RKO (cell line): ENCODE data around the gene DNAH5.

Experiments used
- DNase-seq: peaks from one replicate; pipeline ENCODE4 v3.0.0-alpha.2; 2016; ENCODE audit warnings: low spot score

The DNAH5 gene

DNA sequence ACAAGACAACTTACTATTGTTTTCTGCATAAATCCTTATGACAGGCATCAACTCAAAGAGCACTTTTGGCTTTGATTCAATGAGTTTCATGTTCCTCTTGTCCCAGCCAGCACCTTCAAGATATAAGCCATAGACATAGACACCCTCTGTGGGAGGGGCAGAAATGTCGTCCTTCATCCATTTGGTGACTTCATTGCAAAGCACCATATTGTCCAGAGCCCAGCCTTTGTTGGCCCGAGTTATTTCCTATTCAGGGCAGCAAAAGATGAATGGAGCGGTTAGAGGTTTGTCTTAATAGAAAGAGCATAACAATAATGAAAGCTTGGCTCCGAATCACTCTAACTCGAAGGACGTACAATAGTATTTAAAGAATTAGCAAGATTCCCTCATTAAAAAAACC, 243.9 kb downstream of the DNAH5 start:
- DNase-seq: no peak

DNA sequence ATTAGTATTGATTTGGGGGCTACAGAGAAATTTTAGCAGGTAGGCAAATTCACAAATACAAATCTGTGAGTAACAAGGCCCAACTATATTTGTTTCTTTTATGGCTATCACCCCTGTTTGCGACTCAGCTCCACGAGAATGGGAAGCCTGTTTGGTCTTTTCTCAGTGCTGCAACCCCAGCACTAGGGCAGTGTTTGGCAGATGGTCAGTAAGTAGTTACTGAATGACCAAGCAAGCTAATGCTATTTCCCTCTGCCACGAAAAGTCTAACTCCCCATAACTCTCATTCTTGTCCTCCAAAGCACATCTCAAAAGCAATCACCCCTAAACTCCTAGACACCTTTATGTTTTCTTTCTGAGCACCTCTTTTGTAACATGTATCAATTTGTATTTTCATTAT, 245.6 kb downstream of the DNAH5 start:
- DNase-seq: no peak

DNA sequence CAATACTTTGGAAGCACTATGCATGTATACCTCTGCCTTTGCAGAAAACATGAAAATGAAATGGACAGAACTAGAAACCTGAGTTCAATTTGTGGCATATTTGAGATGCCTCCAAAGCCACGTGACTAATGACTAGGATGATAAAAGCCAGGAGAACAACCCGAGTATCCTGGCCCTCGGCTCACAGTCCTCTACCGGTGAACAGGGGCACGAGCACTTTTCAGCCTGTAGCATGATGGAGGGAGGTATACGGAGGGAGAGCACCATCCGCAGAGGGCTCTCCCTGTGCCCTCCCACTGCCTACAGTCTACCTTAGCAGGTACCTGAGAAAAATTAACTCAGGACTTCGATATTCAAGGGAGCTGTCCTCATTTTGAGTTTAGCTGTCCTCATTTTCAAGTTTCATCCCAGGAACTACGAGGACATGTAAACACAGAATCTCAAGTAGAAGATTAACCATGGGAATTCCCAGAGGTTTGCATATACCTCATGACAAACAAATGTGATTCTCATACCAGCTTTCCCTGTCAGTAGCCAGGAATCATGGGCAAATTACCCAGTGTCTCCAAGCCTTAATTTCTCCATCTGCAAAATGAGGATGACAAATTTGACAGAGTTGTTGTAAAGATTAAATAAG, 249.3 kb downstream of the DNAH5 start:
- DNase-seq: no peak

DNA sequence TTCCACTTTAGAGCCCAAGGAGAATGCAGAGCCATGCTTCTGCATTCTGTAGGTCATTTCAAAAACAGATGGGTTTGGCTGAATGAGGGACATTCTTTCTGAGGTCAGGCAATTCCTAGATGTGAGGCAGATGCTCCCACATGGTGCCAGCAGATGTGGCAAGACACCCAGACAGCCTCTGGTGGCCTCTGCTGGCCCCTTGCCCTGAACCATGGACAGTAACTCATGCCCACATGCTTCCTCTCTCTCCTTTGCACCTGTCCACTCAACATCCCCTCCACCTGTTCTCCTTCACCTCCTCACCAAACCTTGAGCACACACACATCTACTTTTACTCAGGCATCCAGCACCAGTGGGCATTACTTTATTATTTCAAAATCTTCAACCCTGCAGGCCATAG, 252.3 kb downstream of the DNAH5 start:
- DNase-seq: no peak

DNA sequence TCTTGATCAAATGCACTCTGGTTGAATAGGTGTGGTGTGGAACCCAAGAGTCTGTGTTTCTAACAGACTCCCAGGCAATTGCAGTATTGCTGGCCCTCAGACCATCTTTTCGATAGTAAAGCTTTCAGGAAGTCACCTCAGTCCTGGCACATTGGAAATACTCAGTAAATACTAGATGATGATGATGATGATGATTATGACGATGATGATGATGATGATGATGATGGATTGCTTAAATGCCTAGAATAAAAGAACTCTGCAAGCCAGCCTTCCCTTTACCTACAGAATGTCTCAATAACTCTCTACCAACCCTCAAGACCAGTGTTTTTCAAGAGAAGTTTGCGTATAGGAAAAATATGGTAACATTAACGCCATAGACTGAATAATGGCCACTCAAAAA, 268.0 kb downstream of the DNAH5 start:
- no peak for DNase-seq

DNA sequence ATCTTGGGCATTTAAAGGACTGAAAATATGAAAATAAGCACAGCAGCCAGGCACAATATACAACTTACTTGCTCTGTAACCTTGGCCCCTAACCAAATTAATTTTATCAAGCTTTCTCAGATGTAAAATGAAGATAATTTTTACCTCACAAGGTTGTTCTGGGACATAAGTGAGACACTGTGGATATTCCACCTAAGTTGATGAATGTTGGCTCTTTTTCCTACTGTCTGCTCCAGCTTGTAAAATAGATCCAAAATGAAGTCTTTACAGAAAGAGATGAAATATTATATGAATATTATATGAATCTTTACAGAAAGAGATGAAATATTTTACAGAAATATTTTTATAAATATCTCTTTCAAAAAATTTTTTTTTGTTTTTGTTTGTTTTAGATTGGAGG, 270.1 kb downstream of the DNAH5 start:
- DNase-seq: no peak

DNA sequence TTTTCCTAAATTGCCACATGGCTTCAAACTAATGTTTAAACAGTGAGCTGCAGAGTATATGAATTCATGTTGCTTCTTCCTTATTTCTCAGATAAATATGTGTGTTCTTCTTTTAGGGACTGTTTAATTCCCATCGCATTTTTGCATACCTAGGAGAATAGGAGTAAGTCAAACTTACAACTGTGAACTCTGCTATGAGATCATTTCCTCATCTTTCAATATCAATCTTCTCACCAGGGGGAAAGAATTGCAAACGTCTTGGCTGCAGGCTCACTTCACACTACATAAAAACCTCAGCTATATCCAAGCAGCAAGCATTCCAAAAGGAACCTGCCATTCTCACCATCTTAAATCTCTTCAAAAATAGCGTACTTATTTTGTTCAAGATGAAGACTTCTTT, 271.0 kb downstream of the DNAH5 start:
- no peak for DNase-seq

DNA sequence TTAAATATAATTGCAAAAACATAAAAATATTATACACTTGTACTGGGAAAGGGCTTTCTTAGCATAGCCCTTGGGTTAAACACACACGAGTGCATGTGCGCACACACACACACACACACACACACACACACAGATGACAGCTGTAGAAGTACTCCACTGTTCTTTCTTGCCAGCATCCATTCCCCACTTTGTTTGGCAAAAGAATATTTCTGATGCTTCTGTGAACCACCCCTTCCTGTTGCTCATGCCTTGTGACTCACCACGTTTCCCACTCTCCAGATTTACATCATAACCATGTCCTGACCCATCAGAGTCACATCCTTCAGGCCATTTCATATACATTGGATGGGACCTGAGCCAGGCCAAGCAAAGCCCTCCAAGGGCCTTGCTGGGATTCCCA, 280.1 kb downstream of the DNAH5 start:
- DNase-seq: peak; percentile 77

DNA sequence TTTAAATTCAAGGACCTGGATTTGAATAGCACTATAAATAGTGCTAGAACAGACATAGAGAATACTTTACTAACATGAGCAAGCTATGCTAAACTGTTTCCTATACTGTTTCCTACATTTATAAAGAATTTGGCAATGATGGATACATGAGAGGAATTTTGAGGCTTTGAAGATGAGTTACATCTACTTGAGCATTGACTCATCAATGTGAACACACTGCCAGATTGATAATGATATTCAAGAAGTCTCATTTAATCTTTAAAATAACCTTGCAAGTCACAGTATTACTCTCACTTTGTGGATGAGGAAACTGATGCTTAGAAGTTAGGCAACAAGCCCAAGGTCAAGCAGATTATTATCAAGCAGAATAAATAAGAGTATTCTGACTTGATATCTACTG, 281.9 kb downstream of the DNAH5 start:
- DNase-seq: no peak

DNA sequence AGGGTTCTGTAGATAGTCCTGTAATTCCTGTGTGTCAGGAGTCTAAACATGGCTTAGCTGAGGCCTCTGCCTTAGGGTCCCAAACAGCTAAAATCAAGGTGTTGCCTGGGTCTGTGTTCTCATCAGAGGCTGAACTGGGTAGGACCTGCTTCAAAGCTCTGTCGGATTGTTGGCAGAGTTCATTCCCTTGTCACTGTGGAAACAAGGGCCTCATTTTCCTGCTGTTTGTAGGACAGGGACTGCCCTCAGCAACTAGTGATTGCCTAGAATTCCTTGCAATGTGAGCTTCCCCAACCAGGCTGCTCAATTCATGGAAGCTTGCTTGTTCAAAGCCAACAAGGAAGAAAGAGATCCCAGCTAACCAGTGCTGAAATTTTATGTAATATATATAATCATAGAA, 283.2 kb downstream of the DNAH5 start:
- no peak for DNase-seq

DNA sequence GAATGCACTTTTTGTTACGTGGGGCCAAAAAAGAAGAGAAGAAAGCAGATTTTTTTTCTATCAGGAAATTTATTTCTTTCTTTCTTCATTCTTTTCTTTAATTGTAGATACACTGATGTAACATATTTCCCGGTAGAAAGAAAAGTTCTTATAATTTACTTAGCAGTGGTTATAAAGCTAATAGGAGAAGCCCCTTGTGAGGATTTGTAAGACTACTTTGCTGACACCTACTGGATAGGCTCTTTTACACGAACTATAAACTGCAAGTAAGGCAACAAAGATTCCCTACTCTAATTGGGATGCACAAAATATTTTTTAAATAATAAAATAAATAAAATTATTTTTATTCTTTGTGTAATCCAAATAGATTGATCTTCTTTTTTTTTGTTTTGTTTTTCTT, 284.4 kb downstream of the DNAH5 start:
- peak; percentile 2 for DNase-seq

DNA sequence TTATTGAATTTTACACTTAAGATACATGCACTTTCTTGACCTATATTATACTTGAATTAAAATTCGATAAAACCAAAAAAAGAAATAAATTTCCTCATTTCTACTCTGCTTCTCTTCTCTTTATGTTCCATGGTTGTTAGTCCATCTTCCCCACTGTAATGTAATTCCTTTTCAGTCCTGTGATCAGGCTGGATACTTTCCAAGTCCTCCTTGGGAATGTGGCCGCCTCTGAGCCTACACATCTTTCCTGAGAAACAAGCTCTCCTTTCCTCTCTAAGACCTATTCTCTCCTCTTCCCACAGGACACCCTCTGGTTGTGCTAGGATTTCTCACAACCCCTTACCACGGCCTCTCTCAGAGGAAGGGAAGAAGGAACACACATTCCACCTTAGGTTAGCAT, 285.1 kb downstream of the DNAH5 start:
- DNase-seq: no peak

DNA sequence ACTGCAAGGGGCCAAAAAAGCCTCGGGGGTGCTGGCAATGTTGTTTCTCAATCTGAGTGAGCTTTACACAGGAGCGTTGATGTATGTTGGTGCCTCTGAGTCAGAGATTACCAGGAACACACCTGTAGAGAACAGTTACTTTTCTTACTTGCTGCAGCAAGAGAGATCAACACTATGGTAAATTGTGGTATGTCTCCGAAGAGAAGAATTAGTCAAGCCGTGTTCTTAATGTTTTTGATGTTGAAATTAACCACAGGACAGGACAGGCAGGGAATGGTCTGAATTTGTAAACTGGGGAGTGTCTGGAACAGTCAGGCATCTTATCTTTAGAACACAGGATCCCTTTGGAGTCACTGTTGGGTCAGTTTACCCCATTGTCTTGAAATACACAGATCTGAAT, 285.7 kb downstream of the DNAH5 start:
- DNase-seq: no peak

DNA sequence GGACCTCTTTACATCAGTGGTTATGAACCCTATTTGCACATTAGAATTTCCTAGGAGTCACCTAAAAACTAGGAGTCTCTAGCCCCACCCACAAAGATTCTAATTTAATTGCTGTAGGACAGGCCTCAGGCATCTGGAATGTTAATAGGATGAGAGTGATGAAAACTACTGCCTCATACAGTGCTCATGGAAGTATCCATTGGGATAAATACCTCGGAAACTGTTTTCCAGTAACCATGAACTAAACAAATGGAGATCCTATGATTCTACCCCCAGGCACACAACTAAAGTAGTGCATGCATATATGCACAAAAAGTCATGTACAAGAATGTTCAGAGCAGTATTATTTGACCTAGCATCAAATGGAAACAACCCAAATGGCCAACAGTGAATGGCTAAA, 286.3 kb downstream of the DNAH5 start:
- no peak for DNase-seq

DNA sequence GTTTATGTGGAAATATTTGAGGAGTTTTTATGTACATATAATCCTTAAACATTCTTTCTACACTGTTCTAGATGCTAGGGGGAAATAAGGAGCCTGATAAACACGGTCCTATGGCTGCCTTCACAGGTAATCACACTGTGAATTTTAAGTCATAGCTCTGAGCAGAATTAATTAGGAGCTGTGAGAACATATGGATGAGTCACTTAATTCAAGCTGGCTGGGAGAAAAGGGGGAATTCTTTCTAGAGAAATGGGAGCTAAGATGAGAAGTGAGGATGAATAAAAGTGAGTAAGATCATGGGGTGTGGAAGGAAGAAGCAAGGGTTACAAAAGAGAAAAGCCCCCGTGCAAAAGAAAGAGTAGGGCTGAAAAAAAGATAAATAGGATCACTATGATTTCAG, 290.8 kb downstream of the DNAH5 start:
- no peak for DNase-seq

DNA sequence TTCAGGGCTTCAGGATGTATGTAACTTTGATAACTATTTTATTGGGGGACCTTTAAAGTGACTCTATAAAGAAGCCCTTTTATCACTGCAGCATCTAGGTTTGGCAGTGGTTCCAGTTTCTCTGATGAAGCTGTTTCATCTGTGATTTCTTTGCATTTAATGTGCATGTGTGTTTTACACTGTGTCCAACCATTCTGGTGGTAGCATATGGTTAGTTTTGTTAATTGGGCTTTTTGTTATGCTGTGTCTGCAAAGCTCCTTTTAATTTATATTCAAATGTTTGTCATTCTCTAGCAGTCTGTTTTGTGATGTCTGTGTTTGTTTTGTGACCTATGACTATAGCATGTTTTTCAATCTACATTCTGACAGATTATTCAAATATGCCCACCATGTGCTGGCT, 294.8 kb downstream of the DNAH5 start:
- DNase-seq: no peak

DNA sequence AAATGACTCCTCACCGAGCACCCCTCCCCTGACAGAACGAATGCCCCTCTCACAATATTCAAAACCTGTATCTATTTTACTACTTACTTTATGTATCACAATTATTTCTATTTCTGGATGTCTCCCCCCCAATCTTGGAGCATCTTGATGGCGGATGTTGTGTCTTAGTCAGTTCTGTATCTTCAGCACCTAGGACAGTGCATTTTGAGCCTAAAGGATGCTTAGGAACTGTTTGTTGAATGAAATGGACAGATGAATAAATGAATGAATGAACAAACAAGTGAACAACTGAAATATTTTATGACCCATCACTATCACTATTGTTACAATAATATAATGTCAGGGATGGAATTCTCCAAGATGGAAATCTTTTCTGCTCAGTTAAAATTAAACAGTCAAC, 295.7 kb downstream of the DNAH5 start:
- DNase-seq: peak; percentile 8

DNA sequence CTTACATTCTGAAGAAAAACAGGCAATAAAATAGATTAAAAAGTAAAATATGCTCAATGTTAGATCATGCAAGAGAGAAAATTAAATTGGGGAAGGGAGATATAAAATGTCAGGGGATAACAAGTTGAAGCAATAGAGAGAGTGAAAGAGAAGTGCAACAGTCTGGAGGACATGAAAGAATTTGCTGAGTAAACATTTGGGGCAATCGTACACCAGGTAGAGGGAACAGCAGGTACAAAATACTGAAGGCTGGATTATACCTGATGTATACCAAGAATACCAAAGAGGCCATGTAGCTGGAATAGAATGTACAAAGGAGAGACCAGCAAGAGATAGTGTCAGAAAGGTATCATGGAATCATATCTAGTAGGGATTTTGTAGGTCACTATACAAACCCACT, 300.8 kb downstream of the DNAH5 start:
- no peak for DNase-seq

DNA sequence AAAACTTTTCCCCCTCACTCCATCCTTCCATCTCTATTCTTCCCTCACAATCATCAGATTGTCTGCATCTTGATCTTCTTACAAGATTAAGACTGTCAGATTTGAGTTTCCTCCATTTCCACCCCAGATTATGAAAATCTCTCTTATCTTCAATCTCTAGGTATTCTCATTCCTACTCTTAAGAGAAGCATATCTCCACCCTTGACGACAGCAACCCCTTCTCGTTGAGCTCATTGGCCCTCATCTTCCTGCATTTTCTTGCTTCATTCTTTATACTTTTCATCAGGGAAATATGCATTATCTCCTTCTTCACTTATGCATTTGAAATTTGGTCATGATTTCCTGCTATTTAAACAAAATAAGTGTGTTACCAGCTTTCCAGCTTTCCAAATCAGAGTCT, 301.3 kb downstream of the DNAH5 start:
- DNase-seq: no peak
